C4-2B (cell line): Measurements from ENCODE around the gene AP5B1.

Experiments used
- CTCF ChIP-seq: fragments of 450-650 bp; conservative IDR thresholded peaks from 2 replicates; pipeline ENCODE4 v1.5.1; 2017; ENCODE audit warnings: mild to moderate bottlenecking
- ZFX ChIP-seq: fragments of 450-650 bp; IDR thresholded peaks from 2 replicates; pipeline ENCODE4 v1.6.1; 2017

- TF ChIP-seq CTCF (no peak), ZFX (no peak)
These were observed 3.5 kb downstream of the AP5B1 start for GRCh38 chr11:65777241-65777640.
